GM10847 (cell line): ENCODE results near the gene EZH2.

Source experiments
- POLR2A ChIP-seq: IDR thresholded peaks from 2 replicates; pipeline ENCODE4 v1.6.1; 2011; ENCODE audit not compliant: insufficient read length; ENCODE audit errors: extremely low read depth

EZH2 gene

DNA sequence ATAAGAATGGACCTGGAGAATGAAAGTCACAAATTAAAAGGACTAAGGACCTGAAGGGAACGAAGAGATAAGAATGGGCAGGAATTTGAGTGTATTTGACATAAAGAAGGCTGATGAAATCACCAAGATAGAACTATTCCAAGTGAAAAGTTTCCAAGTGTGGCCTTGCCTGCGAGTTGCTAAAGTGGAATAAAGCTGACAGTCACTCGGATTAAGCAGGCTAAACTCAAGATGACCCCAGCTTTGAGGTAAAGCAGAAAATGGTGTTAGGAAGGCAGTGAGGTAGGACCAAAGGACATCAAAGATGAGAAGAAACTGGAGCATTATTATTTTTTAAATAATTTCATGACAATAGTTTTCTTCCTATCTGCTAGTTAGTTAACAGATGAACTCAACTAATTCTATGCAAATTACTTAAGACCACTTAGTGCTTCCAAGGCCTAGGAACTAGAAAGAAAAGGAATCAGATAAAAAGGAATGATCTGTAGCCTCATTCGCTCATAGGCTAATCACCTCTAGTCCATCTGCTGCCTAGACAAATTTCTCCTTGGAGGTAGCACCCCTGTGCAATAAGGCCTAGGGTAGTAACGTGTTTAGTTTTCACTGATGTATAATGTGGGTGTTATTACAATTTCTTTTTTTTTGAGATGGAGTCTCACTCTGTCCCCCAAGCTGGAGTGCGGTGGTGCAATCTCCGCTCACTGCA is 34.5 kb downstream of the EZH2 start:
- no peak for TF ChIP-seq POLR2A

DNA sequence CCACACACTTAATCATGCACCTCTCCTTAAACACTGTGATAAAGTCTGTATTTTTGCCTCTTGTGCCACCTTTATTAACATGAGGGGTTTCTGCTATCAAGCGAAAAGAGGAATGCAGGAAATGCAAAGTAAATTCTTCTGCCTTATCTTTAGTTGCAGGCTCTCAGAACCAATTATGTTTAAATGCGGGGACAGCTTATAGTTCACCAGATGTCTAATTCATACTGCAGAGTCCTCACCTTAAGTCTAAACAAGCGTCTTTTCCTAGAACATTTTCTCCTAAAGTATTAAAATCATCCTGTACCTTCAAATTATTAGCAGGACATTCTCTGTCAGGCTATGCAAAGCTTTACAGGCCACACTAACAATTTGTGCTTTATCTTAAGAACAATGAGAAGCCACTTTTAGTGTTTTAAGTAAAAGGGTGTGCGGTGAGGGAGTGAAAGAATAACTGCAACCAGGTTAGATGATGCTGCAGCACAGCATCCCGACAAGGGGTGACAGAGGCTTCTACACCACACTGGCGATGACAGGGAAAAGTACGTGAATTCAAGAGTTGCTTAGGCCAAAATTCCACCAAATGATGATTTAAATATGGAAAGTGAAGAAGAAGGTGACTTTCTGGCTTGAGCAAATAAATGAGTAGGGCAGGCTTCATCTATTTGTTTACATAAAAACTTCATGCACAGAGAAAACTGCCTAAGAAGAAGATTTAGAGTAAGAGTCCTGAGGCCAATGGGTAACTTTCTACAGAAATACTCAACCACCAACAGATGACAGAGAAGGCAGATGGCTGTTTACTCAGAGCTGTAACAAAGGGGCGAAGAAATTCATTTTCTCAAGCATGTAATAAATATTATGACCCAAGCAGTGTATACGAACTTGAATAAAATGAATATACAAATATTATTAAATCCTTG is 36.0 kb downstream of the EZH2 start:
- TF ChIP-seq POLR2A = no peak

DNA sequence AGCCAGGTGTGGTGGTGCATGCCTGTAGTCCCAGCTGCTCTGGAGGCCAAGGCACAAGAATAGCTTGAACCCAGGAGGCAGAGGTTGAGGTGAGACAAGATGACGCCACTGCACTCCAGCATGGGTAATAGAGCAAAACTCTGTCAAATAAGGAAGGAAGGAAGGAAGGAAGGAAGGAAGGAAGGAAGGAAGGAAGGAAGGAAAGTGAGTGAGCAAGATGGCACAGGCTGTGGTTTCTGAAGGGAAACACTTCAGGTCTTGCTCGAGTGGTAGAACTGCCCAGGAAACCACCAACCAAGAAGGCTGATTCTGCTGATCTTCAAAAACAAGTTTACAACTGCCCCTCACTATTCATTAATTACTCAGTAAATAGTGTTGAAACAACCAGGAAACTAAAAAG is 45.2 kb downstream of the EZH2 start:
- no peak for TF ChIP-seq POLR2A

- no peak for TF ChIP-seq POLR2A
Measured at GRCh38 chr7:148835854-148836253, 48.2 kb downstream of the EZH2 start.

GRCh38 chr7:148834605-148835004 is 49.5 kb downstream of the EZH2 start:
- TF ChIP-seq POLR2A = no peak

DNA sequence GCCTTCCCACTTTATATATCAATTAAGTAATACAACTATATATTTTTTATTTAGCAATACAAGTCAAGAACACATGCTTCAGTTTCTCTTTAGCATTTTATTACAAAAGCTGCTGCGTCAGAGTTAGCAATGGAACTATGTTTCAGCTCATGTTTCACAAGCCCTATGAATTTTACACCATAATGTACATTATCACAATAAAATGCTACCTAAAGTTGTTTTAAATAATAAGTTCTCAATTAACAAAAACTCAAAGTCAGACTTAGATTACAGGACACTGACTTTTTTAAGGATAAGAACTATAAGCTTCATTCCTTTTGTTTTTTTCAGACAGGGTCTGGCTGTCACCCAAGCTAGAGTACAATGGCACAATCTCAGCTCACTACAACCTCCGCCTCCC is 52.3 kb downstream of the EZH2 start:
- no peak for TF ChIP-seq POLR2A

DNA sequence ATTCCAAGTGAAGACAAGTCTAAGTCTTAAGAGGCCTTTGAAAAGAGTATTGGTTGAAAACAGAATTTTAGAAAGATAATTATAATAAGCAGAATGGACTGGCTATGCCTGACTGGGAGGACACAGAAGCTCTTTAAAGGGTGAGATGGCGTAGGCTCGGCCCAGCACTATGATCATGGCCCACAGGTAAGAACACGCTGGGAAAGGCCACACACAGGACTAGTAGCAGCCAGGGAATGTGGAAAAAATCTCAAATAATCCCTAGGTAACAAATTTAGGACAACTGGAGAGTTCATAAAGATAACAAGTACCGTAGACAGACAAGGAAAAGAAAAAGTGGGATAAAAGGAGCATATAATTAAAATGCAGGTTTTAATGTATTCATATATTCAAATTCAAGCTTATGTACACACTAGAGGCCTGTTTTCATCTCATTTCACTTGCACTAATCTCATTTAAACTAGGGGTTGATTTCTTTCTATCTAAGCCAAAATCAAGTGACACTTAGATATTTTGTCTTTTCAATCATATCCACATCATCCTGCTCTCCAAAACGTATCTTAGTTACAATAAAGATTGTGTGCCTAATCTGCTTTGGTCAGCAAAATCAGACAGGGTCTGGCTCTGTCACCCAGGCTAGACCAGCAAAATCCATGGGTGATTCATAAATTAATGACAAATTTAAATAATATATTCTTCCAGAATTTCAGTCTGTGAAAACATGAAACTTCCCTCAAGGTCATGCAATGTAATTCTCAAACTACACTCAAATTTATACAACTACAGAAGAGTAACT is 53.0 kb downstream of the EZH2 start:
- TF ChIP-seq POLR2A = no peak

GRCh38 chr7:148828965-148829364 is 55.1 kb downstream of the EZH2 start:
- no peak for TF ChIP-seq POLR2A

- TF ChIP-seq POLR2A = no peak
Measured at GRCh38 chr7:148825338-148825737, 58.8 kb downstream of the EZH2 start.

DNA sequence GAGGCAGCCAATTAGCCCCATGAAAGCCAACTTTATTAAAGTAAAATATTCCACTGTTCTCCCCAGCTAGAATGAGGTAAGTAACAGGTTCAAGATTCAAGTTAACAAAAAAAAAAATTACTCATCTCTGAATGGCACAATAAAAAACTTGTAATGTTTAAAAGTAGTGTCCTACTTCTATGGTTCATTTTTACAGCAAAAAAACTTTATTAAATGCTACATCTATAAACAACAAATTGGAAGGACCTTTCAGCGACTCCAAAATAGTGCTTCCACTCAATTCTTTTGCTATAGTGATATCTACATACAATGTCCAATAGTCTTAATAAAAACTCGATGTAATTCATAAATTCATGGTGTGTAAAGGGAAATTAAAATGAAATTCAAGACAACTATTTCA is 59.2 kb downstream of the EZH2 start:
- TF ChIP-seq POLR2A = no peak

DNA sequence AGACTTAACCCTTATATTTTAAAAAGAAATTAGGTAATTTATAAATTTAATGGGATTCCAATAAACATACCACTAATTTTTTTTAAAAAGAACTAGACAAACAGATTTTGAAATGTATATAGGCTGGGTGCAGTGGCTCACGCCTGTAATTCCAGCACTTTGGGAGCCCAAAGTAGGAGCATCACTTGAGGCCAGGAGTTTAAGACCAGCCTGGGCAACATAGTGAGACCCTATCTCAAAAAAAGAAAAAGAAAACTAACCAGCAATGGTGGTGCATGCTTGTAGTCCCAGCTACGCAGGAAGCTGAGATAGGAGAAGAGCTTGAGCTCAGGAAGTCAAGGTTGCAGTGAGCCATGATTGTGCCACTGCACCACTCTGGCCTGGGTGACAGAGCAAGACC is 62.7 kb downstream of the EZH2 start:
- TF ChIP-seq POLR2A = no peak

- no peak for TF ChIP-seq POLR2A
Measured at GRCh38 chr7:148819697-148820360, 64.3 kb downstream of the EZH2 start.

DNA sequence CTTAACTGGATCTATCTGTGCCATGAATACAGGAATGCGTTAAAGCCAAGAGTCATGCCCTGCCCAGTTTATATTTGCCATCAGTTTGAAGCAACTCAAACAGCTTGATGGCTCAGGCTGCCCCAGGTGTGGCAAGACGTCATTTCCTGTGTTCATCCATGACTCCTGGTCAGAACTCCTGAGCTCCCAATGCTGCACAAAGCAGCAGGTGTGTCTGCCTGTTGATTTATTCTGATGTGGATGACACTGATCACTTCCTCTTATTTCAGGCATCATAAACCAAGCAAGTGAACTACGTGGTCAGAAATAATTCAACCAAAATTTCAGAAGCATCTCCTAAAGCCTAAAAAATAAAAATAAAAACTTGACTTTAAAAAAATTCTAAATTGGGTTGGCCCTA is 68.5 kb downstream of the EZH2 start:
- TF ChIP-seq POLR2A = no peak

GRCh38 chr7:148814922-148815559 is 69.0 kb downstream of the EZH2 start:
- no peak for TF ChIP-seq POLR2A

DNA sequence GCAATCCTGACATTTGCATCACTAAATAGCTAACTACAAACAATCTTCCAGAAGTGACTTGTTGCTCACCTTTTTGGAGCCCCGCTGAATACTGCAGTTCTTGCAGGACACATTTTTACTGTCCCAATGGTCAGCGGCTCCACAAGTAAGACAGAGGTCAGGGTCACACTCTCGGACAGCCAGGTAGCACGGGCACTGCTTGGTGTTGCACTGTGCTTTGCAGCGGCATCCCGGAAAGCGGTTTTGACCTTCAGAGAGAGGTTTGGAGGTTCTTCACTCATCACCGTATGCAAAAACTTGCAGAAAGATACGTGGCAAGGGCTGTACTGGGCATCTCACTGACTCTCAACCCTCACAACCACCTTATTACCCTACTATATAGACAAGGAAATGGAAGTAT is 70.2 kb downstream of the EZH2 start:
- TF ChIP-seq POLR2A = no peak

GRCh38 chr7:148811892-148812291 is 72.2 kb downstream of the EZH2 start:
- no peak for TF ChIP-seq POLR2A
